ENCODE results near the gene LRP1B.

- TF ChIP-seq, protein P1, sequence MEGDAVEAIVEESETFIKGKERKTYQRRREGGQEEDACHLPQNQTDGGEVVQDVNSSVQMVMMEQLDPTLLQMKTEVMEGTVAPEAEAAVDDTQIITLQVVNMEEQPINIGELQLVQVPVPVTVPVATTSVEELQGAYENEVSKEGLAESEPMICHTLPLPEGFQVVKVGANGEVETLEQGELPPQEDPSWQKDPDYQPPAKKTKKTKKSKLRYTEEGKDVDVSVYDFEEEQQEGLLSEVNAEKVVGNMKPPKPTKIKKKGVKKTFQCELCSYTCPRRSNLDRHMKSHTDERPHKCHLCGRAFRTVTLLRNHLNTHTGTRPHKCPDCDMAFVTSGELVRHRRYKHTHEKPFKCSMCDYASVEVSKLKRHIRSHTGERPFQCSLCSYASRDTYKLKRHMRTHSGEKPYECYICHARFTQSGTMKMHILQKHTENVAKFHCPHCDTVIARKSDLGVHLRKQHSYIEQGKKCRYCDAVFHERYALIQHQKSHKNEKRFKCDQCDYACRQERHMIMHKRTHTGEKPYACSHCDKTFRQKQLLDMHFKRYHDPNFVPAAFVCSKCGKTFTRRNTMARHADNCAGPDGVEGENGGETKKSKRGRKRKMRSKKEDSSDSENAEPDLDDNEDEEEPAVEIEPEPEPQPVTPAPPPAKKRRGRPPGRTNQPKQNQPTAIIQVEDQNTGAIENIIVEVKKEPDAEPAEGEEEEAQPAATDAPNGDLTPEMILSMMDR (IDR thresholded peaks at IDR 0.05; ENCODE audit: low read depth, low read length, poor library complexity, severe bottlenecking): no peak
- TF ChIP-seq EZH2phosphoT487 (IDR thresholded peaks at IDR 0.05; ENCODE audit: borderline replicate concordance, low read length): no peak
Observed at GRCh38 chr2:140604096-140604495, 1526.7 kb downstream of the LRP1B start.
